SK-N-SH (cell line): Measurements from ENCODE around the gene DAPP1.

Source experiments
- CHD2 ChIP-seq: fragments of 150-350 bp; IDR thresholded peaks from 2 replicates; pipeline ENCODE4 v1.6.1; 2018; ENCODE audit warnings: low read length; ENCODE audit not compliant: partially characterized antibody
- FOXM1 ChIP-seq: IDR thresholded peaks from 2 replicates; pipeline ENCODE4 v1.4.0; 2012; ENCODE audit warnings: low read depth, mild to moderate bottlenecking
- SMC3 ChIP-seq: IDR thresholded peaks from 2 replicates; pipeline ENCODE4 v1.6.1; 2012; ENCODE audit warnings: low read depth, low read length, improper control_type of control experiment
- TF ChIP-seq, protein P1 (sequence below): fragments of 200-600 bp; sonication (generic); IDR thresholded peaks from 2 replicates; pipeline ENCODE4 v1.6.1; 2017; ENCODE audit warnings: antibody characterized with exemption, mild to moderate bottlenecking, moderate library complexity
- TF ChIP-seq, protein P2 (sequence below): fragments of 150-350 bp; IDR thresholded peaks from 2 replicates; pipeline ENCODE4 v1.6.1; 2017; ENCODE audit warnings: antibody characterized with exemption, low read length, low read depth, borderline replicate concordance

DNA sequence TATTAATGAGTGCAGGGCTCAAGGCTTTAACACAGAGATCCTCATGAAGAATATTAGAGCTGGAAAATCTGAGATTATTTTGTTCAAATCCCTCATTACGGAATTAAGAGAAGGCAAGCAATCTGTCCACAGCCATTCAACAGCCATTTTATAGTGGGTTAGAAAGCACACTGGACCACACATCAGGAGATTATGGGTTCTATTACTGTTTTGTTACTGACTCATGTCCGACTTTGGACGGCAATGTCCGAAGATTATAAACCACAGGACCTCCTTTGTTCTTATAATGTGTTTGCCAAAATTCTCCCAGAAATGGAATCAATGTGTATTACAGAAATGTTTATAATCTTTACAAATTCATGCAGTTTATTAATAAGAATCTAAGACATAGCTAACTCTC is 69.5 kb downstream of the DAPP1 start:
- TF ChIP-seq, protein P1, sequence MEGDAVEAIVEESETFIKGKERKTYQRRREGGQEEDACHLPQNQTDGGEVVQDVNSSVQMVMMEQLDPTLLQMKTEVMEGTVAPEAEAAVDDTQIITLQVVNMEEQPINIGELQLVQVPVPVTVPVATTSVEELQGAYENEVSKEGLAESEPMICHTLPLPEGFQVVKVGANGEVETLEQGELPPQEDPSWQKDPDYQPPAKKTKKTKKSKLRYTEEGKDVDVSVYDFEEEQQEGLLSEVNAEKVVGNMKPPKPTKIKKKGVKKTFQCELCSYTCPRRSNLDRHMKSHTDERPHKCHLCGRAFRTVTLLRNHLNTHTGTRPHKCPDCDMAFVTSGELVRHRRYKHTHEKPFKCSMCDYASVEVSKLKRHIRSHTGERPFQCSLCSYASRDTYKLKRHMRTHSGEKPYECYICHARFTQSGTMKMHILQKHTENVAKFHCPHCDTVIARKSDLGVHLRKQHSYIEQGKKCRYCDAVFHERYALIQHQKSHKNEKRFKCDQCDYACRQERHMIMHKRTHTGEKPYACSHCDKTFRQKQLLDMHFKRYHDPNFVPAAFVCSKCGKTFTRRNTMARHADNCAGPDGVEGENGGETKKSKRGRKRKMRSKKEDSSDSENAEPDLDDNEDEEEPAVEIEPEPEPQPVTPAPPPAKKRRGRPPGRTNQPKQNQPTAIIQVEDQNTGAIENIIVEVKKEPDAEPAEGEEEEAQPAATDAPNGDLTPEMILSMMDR, result no peak
- TF ChIP-seq CHD2 (no peak), SMC3 (no peak), FOXM1 (no peak)
- TF ChIP-seq, protein P2, sequence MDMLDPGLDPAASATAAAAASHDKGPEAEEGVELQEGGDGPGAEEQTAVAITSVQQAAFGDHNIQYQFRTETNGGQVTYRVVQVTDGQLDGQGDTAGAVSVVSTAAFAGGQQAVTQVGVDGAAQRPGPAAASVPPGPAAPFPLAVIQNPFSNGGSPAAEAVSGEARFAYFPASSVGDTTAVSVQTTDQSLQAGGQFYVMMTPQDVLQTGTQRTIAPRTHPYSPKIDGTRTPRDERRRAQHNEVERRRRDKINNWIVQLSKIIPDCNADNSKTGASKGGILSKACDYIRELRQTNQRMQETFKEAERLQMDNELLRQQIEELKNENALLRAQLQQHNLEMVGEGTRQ, result no peak
